ENCODE results near the gene HEATR9. TPM values are rescaled to one million over a fixed set of nuclear protein-coding genes. Genes with fewer than 3 reads are reported as not detected.

Gene HEATR9
- total RNA-seq, 1 donor from 2014 or later = not detected

- H3K27me3 Mint-ChIP-seq = peaks cover 3% of the 10 kb centered on the region
- no peak for TF ChIP-seq CTCF (IDR thresholded peaks at IDR 0.05; ENCODE audit: unreplicated experiment)
- no peaks in the 10 kb centered on the region for H3K36me3 Mint-ChIP-seq (ENCODE audit: insufficient read depth)
- no peaks in the 10 kb centered on the region for H3K4me1 Mint-ChIP-seq (ENCODE audit: low read depth)
- H3K4me3 Mint-ChIP-seq (ENCODE audit: low read depth) = no peak overlapping the region
- H3K9me3 Mint-ChIP-seq (ENCODE audit: low read depth) = no peaks in the 10 kb centered on the region
- H3K27ac Mint-ChIP-seq = no peak overlapping the region
- no peak for DNase-seq (ENCODE audit: low spot score, unreplicated experiment)
Measured at GRCh38 chr17:35906191-35906925, 37.7 kb upstream of the HEATR9 start.

DNA sequence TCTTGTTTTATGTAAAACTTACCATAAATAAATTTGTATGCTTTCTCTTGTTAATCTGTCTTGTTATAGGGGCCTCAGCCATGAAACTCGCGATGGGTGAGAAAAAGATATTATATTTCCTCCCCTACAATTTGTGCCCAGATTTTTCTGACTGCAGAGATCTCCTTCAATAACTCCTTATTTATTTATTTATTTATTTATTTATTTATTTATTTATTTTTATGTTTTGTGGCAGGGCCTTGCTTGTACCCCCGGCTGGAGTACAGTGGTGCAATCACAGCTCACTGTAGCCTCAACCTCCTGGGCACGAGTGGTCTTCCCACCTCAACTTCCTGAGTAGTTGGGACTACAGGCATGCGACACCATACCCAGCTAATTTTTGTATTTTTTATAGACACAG is 34.8 kb upstream of the HEATR9 start:
- Mint-ChIP-seq H3K27me3 (peaks cover 3% of the 10 kb centered on the region), H3K27ac (no peak overlapping the region), H3K9me3 (ENCODE audit: low read depth) (no peaks in the 10 kb centered on the region), H3K4me1 (ENCODE audit: low read depth) (no peaks in the 10 kb centered on the region), H3K36me3 (ENCODE audit: insufficient read depth) (no peaks in the 10 kb centered on the region), H3K4me3 (ENCODE audit: low read depth) (no peak overlapping the region)
- DNase-seq (ENCODE audit: low spot score, unreplicated experiment) = no peak
- no peak for TF ChIP-seq CTCF (IDR thresholded peaks at IDR 0.05; ENCODE audit: unreplicated experiment)

GRCh38 chr17:35901631-35902175 is 33.0 kb upstream of the HEATR9 start:
- no peaks in the 10 kb centered on the region for H3K4me1 Mint-ChIP-seq (ENCODE audit: low read depth)
- no peak overlapping the region for H3K4me3 Mint-ChIP-seq (ENCODE audit: low read depth)
- no peaks in the 10 kb centered on the region for H3K9me3 Mint-ChIP-seq (ENCODE audit: low read depth)
- no peak for TF ChIP-seq CTCF (IDR thresholded peaks at IDR 0.05; ENCODE audit: unreplicated experiment)
- H3K27ac Mint-ChIP-seq = no peak overlapping the region
- DNase-seq (ENCODE audit: low spot score, unreplicated experiment) = no peak
- H3K27me3 Mint-ChIP-seq = peaks cover 2% of the 10 kb centered on the region
- no peaks in the 10 kb centered on the region for H3K36me3 Mint-ChIP-seq (ENCODE audit: insufficient read depth)

- Mint-ChIP-seq H3K27ac (no peak overlapping the region), H3K4me3 (ENCODE audit: low read depth) (no peak overlapping the region), H3K27me3 (peaks cover 2% of the 10 kb centered on the region), H3K36me3 (ENCODE audit: insufficient read depth) (no peaks in the 10 kb centered on the region), H3K9me3 (ENCODE audit: low read depth) (no peaks in the 10 kb centered on the region), H3K4me1 (ENCODE audit: low read depth) (no peaks in the 10 kb centered on the region)
- TF ChIP-seq CTCF (IDR thresholded peaks at IDR 0.05; ENCODE audit: unreplicated experiment) = no peak
- DNase-seq (ENCODE audit: low spot score, unreplicated experiment) = no peak
Measured at GRCh38 chr17:35900708-35901480, 32.2 kb upstream of the HEATR9 start.

DNA sequence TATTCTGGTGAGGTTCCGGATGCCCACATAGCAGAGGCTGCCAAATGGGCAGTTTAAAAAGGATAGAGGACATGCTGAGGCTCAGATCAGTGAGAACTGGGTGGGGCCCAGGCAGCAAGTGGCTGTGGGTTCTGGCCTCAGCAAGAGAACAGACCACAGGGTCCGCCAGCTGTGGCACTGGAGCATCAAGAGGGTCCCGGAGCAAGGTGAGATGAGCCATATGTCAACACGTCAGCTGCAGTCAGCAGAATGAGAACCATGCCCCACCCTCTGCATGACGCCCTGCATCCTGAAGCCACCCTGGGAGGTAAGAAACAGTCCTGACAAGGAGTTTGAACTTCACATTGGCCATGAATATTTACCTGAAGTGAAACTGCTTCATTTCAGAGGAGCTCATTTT is 31.6 kb upstream of the HEATR9 start:
- Mint-ChIP-seq H3K4me1 (ENCODE audit: low read depth) (no peaks in the 10 kb centered on the region), H3K27ac (no peak overlapping the region), H3K36me3 (ENCODE audit: insufficient read depth) (no peaks in the 10 kb centered on the region), H3K4me3 (ENCODE audit: low read depth) (no peak overlapping the region), H3K27me3 (peaks cover 2% of the 10 kb centered on the region), H3K9me3 (ENCODE audit: low read depth) (no peaks in the 10 kb centered on the region)
- DNase-seq (ENCODE audit: low spot score, unreplicated experiment) = no peak
- TF ChIP-seq CTCF (IDR thresholded peaks at IDR 0.05; ENCODE audit: unreplicated experiment) = no peak
